GM12873 (cell line): ENCODE measurements around the gene GLIS1.
A peak's percentile ranks its signal among the peaks of the same experiment; 100 is the strongest.

Source experiments
- TF ChIP-seq, protein P1 (sequence below): IDR thresholded peaks from 2 replicates; pipeline ENCODE4 v1.5.1; 2012; ENCODE audit warnings: low read depth, mild to moderate bottlenecking, moderate library complexity, low read length, control low read depth; ENCODE audit not compliant: insufficient read depth; ENCODE audit errors: missing control alignments

Gene GLIS1

DNA sequence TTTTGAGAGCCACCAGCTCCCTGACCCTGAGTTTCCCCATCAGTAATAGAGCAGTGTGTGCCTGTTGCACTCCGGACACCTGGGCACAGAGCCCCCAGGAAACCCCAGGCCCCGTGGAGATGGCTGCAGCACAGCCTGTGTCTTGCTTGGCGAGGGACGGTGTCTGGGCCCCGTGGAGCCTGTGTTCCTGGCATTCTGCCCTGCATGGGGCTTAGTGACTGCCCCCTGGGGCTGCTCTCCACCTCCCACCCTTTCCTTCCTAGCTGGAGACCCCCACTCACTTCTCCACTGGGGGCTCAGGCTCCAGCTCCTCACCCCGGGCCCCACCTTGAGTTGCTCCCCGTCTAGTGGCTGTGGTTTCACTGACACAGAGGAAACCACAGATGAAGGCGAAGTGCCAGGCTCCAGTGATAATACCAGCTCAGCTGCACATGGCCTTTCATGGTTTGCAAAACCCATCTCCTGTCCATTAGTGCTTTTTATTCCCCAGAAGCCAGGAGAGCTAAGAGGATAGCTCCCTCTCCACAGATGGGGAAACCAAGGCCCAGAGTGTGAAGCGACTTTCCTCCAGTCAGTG, 240.3 kb downstream of the GLIS1 start:
- TF ChIP-seq, protein P1, sequence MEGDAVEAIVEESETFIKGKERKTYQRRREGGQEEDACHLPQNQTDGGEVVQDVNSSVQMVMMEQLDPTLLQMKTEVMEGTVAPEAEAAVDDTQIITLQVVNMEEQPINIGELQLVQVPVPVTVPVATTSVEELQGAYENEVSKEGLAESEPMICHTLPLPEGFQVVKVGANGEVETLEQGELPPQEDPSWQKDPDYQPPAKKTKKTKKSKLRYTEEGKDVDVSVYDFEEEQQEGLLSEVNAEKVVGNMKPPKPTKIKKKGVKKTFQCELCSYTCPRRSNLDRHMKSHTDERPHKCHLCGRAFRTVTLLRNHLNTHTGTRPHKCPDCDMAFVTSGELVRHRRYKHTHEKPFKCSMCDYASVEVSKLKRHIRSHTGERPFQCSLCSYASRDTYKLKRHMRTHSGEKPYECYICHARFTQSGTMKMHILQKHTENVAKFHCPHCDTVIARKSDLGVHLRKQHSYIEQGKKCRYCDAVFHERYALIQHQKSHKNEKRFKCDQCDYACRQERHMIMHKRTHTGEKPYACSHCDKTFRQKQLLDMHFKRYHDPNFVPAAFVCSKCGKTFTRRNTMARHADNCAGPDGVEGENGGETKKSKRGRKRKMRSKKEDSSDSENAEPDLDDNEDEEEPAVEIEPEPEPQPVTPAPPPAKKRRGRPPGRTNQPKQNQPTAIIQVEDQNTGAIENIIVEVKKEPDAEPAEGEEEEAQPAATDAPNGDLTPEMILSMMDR, result no peak

DNA sequence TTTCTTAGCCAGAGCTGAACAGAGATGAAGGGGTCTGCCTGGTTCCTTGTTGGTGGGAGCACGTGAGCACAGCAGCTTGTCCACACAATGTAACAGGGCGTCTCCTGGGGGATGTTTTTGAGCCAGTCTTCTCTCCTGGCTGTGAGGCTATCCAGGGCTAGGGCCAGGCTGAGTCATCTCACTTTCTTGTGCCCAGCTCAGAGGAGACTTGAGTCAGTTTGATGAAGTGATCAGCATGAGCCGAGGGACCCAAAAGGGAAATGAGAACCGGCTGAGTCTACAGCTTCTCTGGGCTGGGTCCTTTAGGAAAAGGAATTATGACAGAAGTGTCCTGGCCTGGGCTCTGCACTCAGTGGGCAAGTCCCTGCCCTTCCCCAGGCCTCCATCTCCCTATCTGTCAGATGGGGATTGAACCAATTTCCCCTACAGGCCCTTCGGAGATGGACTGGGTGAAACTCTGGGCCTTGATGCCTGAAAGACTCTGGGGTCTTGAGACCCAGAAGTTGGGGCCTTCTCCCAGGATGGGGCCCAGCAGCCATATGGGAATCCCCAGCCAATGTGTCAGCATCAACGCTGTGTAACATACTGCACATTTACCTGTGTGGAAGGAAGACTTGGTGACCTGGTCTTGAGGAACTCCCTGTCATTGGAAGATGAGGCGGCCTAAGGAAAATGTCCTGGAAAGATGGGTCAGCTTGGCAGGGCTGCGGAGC, 243.2 kb downstream of the GLIS1 start:
- TF ChIP-seq, protein P1, result no peak

- TF ChIP-seq, protein P1, result no peak
These were observed 248.6 kb downstream of the GLIS1 start for GRCh38 chr1:53490351-53490750.

DNA sequence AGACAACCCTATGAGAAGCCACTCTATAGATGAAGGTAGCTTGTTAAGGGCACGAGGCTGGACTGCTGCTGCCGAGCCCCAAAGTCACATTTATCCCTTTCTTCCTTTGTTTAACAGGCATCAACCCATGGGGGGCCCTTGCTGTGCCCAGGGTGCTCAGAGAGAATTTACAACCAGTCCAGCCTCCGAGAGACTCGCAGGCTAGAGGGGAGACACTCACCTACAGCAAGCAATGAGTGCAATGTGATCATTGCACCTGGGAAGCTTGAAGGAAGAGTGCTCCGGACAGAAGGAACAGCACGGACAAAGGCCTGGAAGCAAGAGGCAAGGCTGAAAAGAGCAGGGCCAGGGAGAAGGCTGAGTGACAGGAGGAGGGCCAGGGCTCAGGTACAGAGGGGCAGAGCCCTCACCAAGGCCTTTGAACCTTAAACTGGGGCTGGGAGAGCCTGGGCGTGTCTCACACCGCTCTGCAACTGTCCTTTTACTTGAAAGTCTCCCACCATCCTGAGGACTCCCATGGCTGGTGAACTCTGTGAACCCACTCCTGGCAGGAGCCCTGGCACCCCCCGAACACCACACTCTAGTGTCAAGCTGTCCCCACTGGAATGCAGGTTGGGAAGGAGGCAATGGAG, 252.5 kb downstream of the GLIS1 start:
- TF ChIP-seq, protein P1, result no peak

DNA sequence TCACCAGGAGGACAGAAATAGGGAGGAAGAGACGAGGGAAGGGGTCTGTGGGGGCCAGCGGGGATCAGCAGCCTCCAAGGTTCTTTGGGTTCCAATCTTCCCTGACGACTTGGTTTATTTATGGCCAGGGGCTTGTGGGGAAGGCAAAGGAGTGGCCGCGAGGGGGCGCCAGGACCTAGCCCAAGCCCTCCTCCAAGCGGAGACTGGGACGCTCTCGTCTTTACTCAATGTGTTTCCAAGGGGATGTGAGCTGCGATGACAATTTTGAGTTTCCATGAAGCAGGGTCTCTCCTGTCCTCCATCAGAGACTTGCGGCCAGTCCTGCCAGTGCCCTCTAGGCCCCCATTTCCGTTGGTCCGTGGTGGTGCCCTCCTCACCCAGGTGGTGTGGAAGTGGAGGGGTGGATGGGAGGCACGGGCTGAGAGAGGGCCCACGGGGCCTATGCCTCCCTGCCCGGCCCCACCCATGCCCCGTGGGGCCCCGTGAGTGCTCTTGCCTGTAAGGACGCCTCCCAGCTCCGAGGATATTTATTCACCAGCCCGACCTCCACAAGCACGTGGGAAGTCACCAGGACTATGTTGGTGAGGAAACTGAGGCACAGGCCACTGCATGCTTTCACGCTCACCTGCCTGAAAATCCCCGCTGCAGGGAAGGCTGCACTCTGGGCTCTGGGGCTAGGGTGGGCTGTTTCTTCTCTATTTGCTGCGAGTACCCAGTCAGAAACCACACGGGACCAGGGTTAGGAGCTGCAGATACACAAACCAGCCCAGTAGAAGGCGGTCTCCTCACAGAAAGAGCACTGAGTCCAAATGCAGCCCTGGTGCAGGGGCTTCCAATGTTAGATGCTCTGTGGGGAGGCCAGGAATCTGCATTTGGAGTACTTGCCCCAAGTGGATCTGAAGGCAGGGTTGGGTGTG, 253.2 kb downstream of the GLIS1 start:
- TF ChIP-seq, protein P1, result peak; percentile 91

GRCh38 chr1:53484705-53485477, 254.1 kb downstream of the GLIS1 start:
- TF ChIP-seq, protein P1, result no peak
